Smooth muscle cell (in vitro differentiated cells): ENCODE results near the gene DHDH. TPM values are rescaled to one million over a fixed set of nuclear protein-coding genes. Genes with fewer than 3 reads are reported as not detected.

Source experiments
- DNase-seq: peaks from one replicate; lab custom pipeline; 2025; ENCODE audit not compliant: unreplicated experiment; lab: John Stamatoyannopoulos, UW
- H2AFZ ChIP-seq: fragments of 200-600 bp; sonication (generic); 2 replicates; pipeline ENCODE4 v1.6.0; 2016; ENCODE audit warnings: antibody characterized with exemption, low read depth, mild to moderate bottlenecking
- H3F3A ChIP-seq: fragments of 200-600 bp; sonication (generic); 2 replicates; pipeline ENCODE4 v1.6.0; 2017; ENCODE audit warnings: antibody characterized with exemption, low read depth
- H3K27ac ChIP-seq: fragments of 200-600 bp; sonication (generic); 2 replicates; pipeline ENCODE4 v1.5.1; 2016; ENCODE audit warnings: low read depth, mild to moderate bottlenecking
- H3K27me3 ChIP-seq: fragments of 200-600 bp; sonication (generic); 2 replicates; pipeline ENCODE4 v1.6.1; 2016; ENCODE audit warnings: low read depth, mild to moderate bottlenecking
- H3K36me3 ChIP-seq: fragments of 200-600 bp; sonication (generic); 2 replicates; pipeline ENCODE4 v1.5.1; 2016; ENCODE audit warnings: low read depth
- H3K4me1 ChIP-seq: fragments of 200-600 bp; sonication (generic); 2 replicates; pipeline ENCODE4 v1.5.1; 2016; ENCODE audit warnings: low read depth
- H3K4me2 ChIP-seq: fragments of 200-600 bp; sonication (generic); 2 replicates; pipeline ENCODE4 v1.6.0; 2016; ENCODE audit warnings: mild to moderate bottlenecking
- H3K4me3 ChIP-seq: fragments of 200-600 bp; sonication (generic); 2 replicates; pipeline ENCODE4 v1.5.1; 2016; ENCODE audit warnings: mild to moderate bottlenecking
- H3K79me2 ChIP-seq: fragments of 200-600 bp; sonication (generic); 2 replicates; pipeline ENCODE4 v1.6.0; 2016; ENCODE audit warnings: low read depth, mild to moderate bottlenecking
- H3K9ac ChIP-seq: fragments of 200-600 bp; sonication (generic); 2 replicates; pipeline ENCODE4 v1.6.0; 2016; ENCODE audit warnings: low read depth
- H3K9me3 ChIP-seq: fragments of 200-600 bp; sonication (generic); replicated peaks from 2 replicates; pipeline ENCODE4 v1.5.1; 2016; ENCODE audit warnings: low read depth
- H4K20me1 ChIP-seq: fragments of 200-600 bp; sonication (generic); 2 replicates; pipeline ENCODE4 v1.6.0; 2016; ENCODE audit warnings: low read depth
- CTCF ChIP-seq: fragments of 200-600 bp; sonication (generic); IDR thresholded peaks from 2 replicates; pipeline ENCODE4 v1.5.1; 2017; ENCODE audit warnings: borderline replicate concordance, mild to moderate bottlenecking, antibody characterized with exemption; ENCODE audit not compliant: insufficient read depth, poor library complexity, severe bottlenecking
- WGBS: methylation state at CpG from one replicate; pipeline ENCODE4 v1.1.7; 2016; ENCODE audit warnings: low lambda C conversion rate; 5-methylcytosine and 5-hydroxymethylcytosine counted together
- polyA plus RNA-seq: library from polyadenylated mRNA; unstranded; fragments of >200 nt; fragmentation: Nextera tagmentation; extraction: Ambion mirVana; gene quantifications from 2 replicates; pipeline ENCODE4 v1.2.1, GENCODE V29; 2016
- small RNA-seq: library from RNA; depleted of rRNA; stranded (forward); fragments of <200 nt; gene quantifications from one replicate; pipeline ENCODE3, GENCODE V24; 2014
- total RNA-seq: library from RNA; depleted of rRNA; stranded (reverse); fragments of >200 nt; gene quantifications from 2 replicates; pipeline ENCODE4 v1.2.3, GENCODE V29; 2014

The DHDH gene
- total and polyA plus RNA-seq, 2 experiments from 2014 or later: 0.27 to 1.0 TPM

DNA sequence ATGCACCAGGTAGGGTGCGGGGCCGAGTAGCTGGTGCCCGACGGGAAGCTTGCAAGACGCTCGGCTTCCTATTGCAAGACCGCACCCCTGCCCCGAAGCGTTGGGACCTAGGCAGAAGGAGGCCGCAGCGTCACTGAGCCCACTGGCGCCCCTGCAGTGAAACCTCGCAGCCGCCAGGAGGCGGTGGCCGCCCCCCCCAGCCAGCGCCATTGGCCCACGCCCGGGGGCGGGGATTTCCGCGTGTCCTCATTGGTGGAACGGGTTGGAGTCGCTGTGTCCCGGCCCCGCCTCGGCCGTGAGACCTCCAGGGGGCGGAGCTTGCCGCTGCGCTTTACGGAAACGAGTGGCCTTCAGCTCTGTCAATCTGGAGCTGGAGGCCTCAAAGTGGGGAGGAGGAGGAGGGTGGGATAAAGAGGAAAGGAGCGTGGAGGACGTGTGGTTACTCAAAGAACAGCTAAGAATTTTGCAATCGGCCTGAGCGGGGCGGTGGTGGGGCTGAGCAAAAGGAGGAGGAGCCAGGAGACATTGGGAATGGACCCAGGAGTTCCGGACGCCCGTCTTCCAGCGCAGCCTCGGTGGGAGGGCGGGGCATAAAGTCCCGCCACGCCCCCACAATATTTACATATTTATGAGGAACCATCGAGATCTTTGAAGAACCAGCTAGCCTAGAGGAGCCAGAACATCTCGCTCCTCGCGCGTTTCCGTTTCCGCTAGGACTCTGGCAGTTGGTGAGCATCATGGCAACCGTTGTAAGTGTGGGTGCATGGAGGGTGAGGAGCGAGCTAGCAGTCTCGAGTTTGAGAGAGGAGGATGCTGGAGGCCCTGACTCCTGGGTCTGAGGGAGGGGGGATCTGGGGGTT, 59.9 kb downstream of the DHDH start, which contains the start of the genes GYS1 and RUVBL2:
GYS1 (minus strand) TSS at position 135 of the 860 bp plus-strand sequence. CDS start 197 bp downstream, outside the sequence.
RUVBL2 (plus strand) TSS at position 713 of the 860 bp plus-strand sequence; CDS start at position 738, 25 bp downstream.
- peak within 1 kb of the TSS; percentile 100 for H3K4me2 ChIP-seq
- DNase-seq: peak; percentile 99
- WGBS: under 1% methylated on average over 56 of the region's 56 CpGs
- H3K9me3 ChIP-seq: no peaks in the 10 kb centered on the region
- peaks cover 45% of the 10 kb centered on the region for H4K20me1 ChIP-seq
- H2AFZ ChIP-seq: peak within 1 kb of the TSS; percentile 30
- H3K36me3 ChIP-seq: no peaks in the 10 kb centered on the region
- H3K9ac ChIP-seq: peak within 1 kb of the TSS; percentile 84
- peak within 1 kb of the TSS; percentile 86 for H3K4me3 ChIP-seq
- no peaks in the 10 kb centered on the region for H3K27me3 ChIP-seq
- peak; percentile 88 for TF ChIP-seq CTCF
- H3K27ac ChIP-seq: peak within 1 kb of the TSS; percentile 82
- H3F3A ChIP-seq: no peaks in the 10 kb centered on the region
- peaks cover 16% of the 10 kb centered on the region for H3K4me1 ChIP-seq
- peaks cover 72% of the 10 kb centered on the region for H3K79me2 ChIP-seq

DNA sequence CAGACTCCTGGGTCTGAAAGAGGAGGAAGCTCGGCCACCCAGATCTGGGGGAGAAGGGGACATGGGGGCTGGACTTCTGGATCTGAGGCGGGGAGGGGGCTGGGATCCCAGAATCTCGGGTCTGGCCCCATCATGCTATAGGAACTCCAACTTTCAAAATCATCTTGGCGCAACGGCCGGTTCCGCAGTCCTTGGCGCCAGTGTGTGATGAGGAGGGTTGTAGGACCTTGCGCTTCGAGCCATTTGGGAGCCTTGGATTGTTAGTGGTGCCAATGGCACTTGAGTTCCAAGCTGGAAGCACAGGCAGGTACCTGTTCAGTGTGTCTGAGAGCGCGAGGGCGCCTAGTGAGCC, 60.5 kb downstream of the DHDH start:
- no peak for DNase-seq
- no peaks in the 10 kb centered on the region for H3F3A ChIP-seq
- peaks cover 39% of the 10 kb centered on the region for H4K20me1 ChIP-seq
- H3K79me2 ChIP-seq: peaks cover 71% of the 10 kb centered on the region
- H3K9ac ChIP-seq: peak overlapping the region; percentile 82
- TF ChIP-seq CTCF: no peak
- peaks cover 16% of the 10 kb centered on the region for H3K4me1 ChIP-seq
- peak overlapping the region; percentile 86 for H3K4me3 ChIP-seq
- no peaks in the 10 kb centered on the region for H3K9me3 ChIP-seq
- peak overlapping the region; percentile 100 for H3K4me2 ChIP-seq
- peak overlapping the region; percentile 7 for H3K27ac ChIP-seq
- no peaks in the 10 kb centered on the region for H3K27me3 ChIP-seq
- no peaks in the 10 kb centered on the region for H3K36me3 ChIP-seq
- WGBS: 5% methylated on average over 12 of the region's 13 CpGs
- peak overlapping the region; percentile 21 for H2AFZ ChIP-seq

Small RNA genes within 50 kb of the gene (small RNA-seq; reads per million reads assigned to genes)
- gene AC026803.1: 0.18 reads per million

Other genes with a start within 250 kb of the DHDH start
Only the 30 nearest of the 31 such genes appear.
- 0.22 and 0.58 TPM in 2 replicates for gene MAMSTR, start 214.0 kb upstream of the DHDH start, total RNA-seq
- gene MAMSTR, start 214.0 kb upstream of the DHDH start, polyA plus RNA-seq: 3.2 and 3.9 TPM in 2 replicates
- 0.27 and 0.81 TPM in 2 replicates for gene RASIP1, start 193.1 kb upstream of the DHDH start, total RNA-seq
- 2.7 and 3.5 TPM in 2 replicates for gene RASIP1, start 193.1 kb upstream of the DHDH start, polyA plus RNA-seq
- gene IZUMO1, start 186.8 kb upstream of the DHDH start, total RNA-seq: 0.45 TPM in 1 of 2 replicates, not detected in the other
- not detected in 2 replicates for gene IZUMO1, start 186.8 kb upstream of the DHDH start, polyA plus RNA-seq
- gene FUT1, start 181.1 kb upstream of the DHDH start, total RNA-seq: 0.58 TPM in 2 replicates
- 0.51 and 1.8 TPM in 2 replicates for gene FUT1, start 181.1 kb upstream of the DHDH start, polyA plus RNA-seq
- not detected in 2 replicates for gene FGF21, start 178.2 kb upstream of the DHDH start, total RNA-seq
- not detected in 2 replicates for gene FGF21, start 178.2 kb upstream of the DHDH start, polyA plus RNA-seq
- gene BCAT2, start 122.7 kb upstream of the DHDH start, total RNA-seq: 11.8 and 24.9 TPM in 2 replicates
- gene BCAT2, start 122.7 kb upstream of the DHDH start, polyA plus RNA-seq: 30.9 and 45.4 TPM in 2 replicates
- gene HSD17B14, start 97.2 kb upstream of the DHDH start, total RNA-seq: 14.8 and 19.3 TPM in 2 replicates
- 16.4 and 16.9 TPM in 2 replicates for gene HSD17B14, start 97.2 kb upstream of the DHDH start, polyA plus RNA-seq
- 2.6 and 4.4 TPM in 2 replicates for gene PLEKHA4, start 65.1 kb upstream of the DHDH start, total RNA-seq
- gene PLEKHA4, start 65.1 kb upstream of the DHDH start, polyA plus RNA-seq: 32.6 and 39.2 TPM in 2 replicates
- 88.5 and 99.3 TPM in 2 replicates for gene PPP1R15A, start 61.3 kb upstream of the DHDH start, total RNA-seq
- gene PPP1R15A, start 61.3 kb upstream of the DHDH start, polyA plus RNA-seq: 339 and 357 TPM in 2 replicates
- 0.18 TPM in 1 of 2 replicates, not detected in the other for gene TULP2, start 35.0 kb upstream of the DHDH start, total RNA-seq
- 1.2 and 1.8 TPM in 2 replicates for gene TULP2, start 35.0 kb upstream of the DHDH start, polyA plus RNA-seq
- gene NUCB1, start 33.4 kb upstream of the DHDH start, total RNA-seq: 146 and 221 TPM in 2 replicates
- gene NUCB1, start 33.4 kb upstream of the DHDH start, polyA plus RNA-seq: 292 and 329 TPM in 2 replicates
- 42.8 and 124 TPM in 2 replicates for gene BAX, start 21.2 kb downstream of the DHDH start, total RNA-seq
- gene BAX, start 21.2 kb downstream of the DHDH start, polyA plus RNA-seq: 153 and 185 TPM in 2 replicates
- gene FTL, start 31.6 kb downstream of the DHDH start, total RNA-seq: 5,371 and 5,904 TPM in 2 replicates
- 11,768 and 12,053 TPM in 2 replicates for gene FTL, start 31.6 kb downstream of the DHDH start, polyA plus RNA-seq
- gene GYS1, start 59.6 kb downstream of the DHDH start, total RNA-seq: 40.8 and 58.1 TPM in 2 replicates
- 75.2 and 82.6 TPM in 2 replicates for gene GYS1, start 59.6 kb downstream of the DHDH start, polyA plus RNA-seq
- gene RUVBL2, start 60.2 kb downstream of the DHDH start, total RNA-seq: 74.3 and 89.4 TPM in 2 replicates
- gene RUVBL2, start 60.2 kb downstream of the DHDH start, polyA plus RNA-seq: 117 and 123 TPM in 2 replicates
- not detected in 2 replicates for gene LHB, start 83.4 kb downstream of the DHDH start, total RNA-seq
- gene LHB, start 83.4 kb downstream of the DHDH start, polyA plus RNA-seq: 0.39 TPM in 1 of 2 replicates, not detected in the other
- not detected in 2 replicates for gene CGB3, start 90.6 kb downstream of the DHDH start, total RNA-seq
- gene CGB3, start 90.6 kb downstream of the DHDH start, polyA plus RNA-seq: 0.45 and 1.8 TPM in 2 replicates
- 2.3 TPM in 1 of 2 replicates, not detected in the other for gene CGB2, start 98.2 kb downstream of the DHDH start, total RNA-seq
- 1.3 TPM in 1 of 2 replicates, not detected in the other for gene CGB2, start 98.2 kb downstream of the DHDH start, polyA plus RNA-seq
- not detected in 2 replicates for gene CGB1, start 103.2 kb downstream of the DHDH start, total RNA-seq
- not detected in 2 replicates for gene CGB1, start 103.2 kb downstream of the DHDH start, polyA plus RNA-seq
- gene CGB5, start 110.1 kb downstream of the DHDH start, total RNA-seq: 2.5 TPM in 1 of 2 replicates, not detected in the other
- gene CGB5, start 110.1 kb downstream of the DHDH start, polyA plus RNA-seq: 2.0 and 3.4 TPM in 2 replicates
- gene CGB8, start 115.4 kb downstream of the DHDH start, total RNA-seq: not detected in 2 replicates
- gene CGB8, start 115.4 kb downstream of the DHDH start, polyA plus RNA-seq: 1.0 and 7.4 TPM in 2 replicates
- 1.3 and 2.0 TPM in 2 replicates for gene CGB7, start 124.0 kb downstream of the DHDH start, total RNA-seq
- 2.5 and 7.6 TPM in 2 replicates for gene CGB7, start 124.0 kb downstream of the DHDH start, polyA plus RNA-seq
- gene NTF4, start 131.1 kb downstream of the DHDH start, total RNA-seq: 1.2 and 1.8 TPM in 2 replicates
- 1.4 and 7.8 TPM in 2 replicates for gene NTF4, start 131.1 kb downstream of the DHDH start, polyA plus RNA-seq
- gene KCNA7, start 139.0 kb downstream of the DHDH start, total RNA-seq: not detected in 2 replicates
- 0.08 and 0.18 TPM in 2 replicates for gene KCNA7, start 139.0 kb downstream of the DHDH start, polyA plus RNA-seq
- 164 and 200 TPM in 2 replicates for gene SNRNP70, start 151.8 kb downstream of the DHDH start, total RNA-seq
- 206 and 216 TPM in 2 replicates for gene SNRNP70, start 151.8 kb downstream of the DHDH start, polyA plus RNA-seq
- gene LIN7B, start 180.7 kb downstream of the DHDH start, total RNA-seq: 11.7 and 16.5 TPM in 2 replicates
- 24.7 and 30.7 TPM in 2 replicates for gene LIN7B, start 180.7 kb downstream of the DHDH start, polyA plus RNA-seq
- 0.54 and 2.9 TPM in 2 replicates for gene C19orf73, start 185.4 kb downstream of the DHDH start, total RNA-seq
- gene C19orf73, start 185.4 kb downstream of the DHDH start, polyA plus RNA-seq: 0.74 and 1.7 TPM in 2 replicates
- 3.2 and 10.9 TPM in 2 replicates for gene PPFIA3, start 185.8 kb downstream of the DHDH start, total RNA-seq
- gene PPFIA3, start 185.8 kb downstream of the DHDH start, polyA plus RNA-seq: 16.3 and 20.3 TPM in 2 replicates
- 1.1 TPM in 1 of 2 replicates, not detected in the other for gene HRC, start 221.7 kb downstream of the DHDH start, total RNA-seq
- gene HRC, start 221.7 kb downstream of the DHDH start, polyA plus RNA-seq: 0.06 and 0.84 TPM in 2 replicates
- gene TRPM4, start 224.1 kb downstream of the DHDH start, total RNA-seq: 15.0 and 27.7 TPM in 2 replicates
- 32.1 and 47.0 TPM in 2 replicates for gene TRPM4, start 224.1 kb downstream of the DHDH start, polyA plus RNA-seq